Amniotic epithelial cell (primary cell): ENCODE data around the gene TUBB1.
"Not testable (repeated sequence)": the region's sequence is repeated elsewhere in the genome, so short reads cannot be mapped to it uniquely, and the experiment has no call there.

Experiments used
- DNase-seq: peaks from one replicate; pipeline ENCODE4 v3.0.0-alpha.2; 2010; ENCODE audit warnings: low read depth

TUBB1 gene

DNA sequence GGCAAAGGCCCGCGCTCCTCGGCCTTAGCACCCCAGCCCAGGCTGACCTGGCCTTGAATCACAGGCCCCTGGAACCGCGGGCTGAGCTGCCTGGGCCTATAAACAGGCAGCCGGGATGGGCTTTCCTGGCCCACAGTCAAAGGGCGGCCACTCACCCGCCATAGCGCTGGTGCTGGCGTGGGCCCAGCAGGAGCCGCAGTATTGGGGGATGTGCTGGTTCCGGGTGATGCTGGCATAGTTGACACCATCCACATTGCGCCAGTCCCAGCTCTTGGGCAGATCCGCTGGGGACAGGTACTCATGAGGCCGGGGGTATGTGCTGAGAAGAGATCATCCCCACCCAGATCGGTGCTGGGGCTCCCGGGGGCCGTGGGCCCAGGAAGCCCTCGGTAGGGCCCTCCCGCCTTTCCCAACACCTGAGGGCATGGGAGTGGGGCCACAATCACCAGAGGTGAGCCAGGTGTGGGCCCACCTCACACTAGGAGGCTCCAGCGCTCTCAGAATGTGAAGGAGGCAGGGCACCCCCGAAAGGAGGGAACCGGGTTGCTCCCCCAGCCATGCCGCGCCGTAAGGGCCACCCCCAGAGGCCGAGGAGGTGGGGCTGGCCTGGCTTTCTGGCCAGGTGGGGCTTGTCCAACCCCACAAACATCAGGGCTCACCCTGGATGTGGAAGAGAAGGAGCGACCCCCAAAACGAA lies 12.9 kb upstream of the TUBB1 start:
- DNase-seq, result no peak

DNA sequence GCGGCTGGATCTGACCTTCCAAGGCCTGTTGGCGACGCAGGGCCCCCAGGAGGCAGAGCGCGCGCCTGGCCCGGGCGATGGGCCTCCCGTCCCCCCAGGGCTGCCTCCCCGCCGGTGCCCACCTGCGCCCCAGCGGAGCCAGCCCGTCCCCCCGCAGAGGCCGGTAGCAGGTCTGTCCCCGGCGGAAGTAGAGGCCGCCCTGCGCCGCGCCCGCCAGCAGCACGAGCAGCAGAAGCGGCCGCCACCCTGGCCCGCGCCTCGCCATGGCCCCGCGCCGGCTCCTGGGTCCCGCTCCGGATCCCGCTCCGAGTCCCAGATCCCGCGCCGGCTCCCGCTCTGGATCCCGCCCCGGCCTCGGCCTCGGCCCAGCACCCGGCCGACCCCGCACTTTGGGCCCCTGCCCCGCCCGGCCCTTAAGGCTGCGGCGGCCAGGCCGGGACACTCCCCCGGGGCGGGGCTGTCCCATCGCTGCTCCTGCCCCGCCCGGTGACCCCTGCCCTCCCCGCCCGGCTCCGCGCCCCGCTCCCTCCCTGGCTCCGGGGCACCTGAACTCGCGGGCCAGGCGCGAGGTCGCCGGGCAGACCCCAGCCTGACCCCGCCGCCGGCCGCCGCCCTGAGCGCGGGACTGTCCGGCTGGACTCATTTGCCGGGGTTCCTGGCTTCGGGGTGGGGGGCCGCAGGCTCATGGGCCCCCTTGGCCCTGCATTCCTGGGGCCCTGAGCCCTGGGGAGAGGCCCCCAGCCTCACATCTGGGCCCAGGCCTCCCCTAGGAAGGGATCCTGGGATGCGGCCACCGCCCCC lies 12.2 kb upstream of the TUBB1 start, which contains the start of gene CTSZ:
Gene CTSZ (minus strand): TSS at position 391 of the 801 bp plus-strand sequence. CDS start 126 bp downstream, at position 265.
- peak; percentile 17 for DNase-seq

DNA sequence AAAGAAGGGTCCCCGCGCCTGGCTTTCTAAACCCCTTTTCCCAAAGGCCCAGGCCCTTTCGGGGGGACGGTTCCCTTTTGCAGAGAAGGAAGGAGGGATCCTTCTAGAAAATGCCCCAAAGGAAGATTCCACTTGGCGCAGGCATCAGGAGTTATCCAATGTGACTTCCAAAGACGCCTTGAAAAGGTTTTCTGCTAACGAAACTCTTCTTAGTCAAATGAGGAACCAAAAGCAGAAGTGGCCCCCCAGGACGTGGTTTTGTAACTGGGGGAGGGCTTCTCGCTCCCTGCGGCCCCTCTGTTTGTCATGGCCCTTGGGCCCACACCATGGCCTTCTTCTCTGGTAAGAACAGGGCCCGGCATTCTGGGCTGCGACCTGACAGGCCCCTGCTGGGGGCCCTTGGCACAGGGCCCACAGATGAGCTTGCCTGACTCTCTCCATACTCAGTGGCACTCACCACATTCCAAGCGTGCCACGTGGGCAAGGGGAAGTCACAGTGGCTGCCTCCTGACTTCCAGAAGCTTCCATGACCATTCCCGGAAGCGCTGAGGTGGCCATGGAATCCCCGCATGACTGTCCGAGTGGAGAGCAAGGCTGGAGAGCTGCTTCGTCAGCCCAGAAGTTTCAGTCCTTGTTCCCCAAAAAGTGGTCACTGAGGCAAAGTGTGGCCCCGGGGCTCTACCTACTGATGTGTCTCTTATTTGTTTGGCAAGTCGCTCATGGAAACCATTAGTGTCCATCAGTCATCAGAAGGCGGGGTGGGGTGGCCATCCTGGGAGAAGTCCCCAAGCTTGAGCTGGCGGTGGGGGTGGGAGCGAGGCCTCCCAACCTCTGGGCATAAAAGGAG lies 11.3 kb upstream of the TUBB1 start:
- no peak for DNase-seq

DNA sequence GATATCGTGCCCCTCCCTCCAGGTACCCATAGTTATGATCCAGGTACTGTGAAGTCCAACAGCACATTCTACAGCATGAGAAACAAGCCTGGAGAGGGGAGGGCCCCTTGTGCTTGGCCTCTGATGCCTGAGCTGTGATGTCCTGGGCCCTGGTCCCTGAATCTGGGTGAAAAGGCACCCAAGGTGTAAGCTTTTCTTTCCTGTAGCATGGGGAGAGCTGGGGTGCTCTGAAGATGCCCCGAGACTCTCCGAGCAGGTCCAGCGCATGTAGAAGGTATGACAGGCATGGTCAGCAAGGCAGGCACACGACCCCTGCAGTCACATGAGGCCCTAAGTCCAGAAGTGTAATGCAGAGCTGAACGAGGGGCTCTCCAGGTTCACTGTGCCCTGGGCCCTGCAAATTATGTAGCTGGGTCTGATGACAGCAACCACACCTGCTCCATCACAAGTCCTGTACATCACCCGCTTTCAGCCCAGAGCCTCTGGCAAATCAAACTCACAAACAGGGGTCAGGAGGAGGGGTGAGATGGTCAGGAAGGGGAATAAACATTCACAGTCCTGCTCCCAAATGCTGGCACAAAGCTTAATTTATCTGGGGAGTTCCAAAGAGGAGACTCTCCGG lies 10.4 kb upstream of the TUBB1 start:
- DNase-seq, result no peak

DNA sequence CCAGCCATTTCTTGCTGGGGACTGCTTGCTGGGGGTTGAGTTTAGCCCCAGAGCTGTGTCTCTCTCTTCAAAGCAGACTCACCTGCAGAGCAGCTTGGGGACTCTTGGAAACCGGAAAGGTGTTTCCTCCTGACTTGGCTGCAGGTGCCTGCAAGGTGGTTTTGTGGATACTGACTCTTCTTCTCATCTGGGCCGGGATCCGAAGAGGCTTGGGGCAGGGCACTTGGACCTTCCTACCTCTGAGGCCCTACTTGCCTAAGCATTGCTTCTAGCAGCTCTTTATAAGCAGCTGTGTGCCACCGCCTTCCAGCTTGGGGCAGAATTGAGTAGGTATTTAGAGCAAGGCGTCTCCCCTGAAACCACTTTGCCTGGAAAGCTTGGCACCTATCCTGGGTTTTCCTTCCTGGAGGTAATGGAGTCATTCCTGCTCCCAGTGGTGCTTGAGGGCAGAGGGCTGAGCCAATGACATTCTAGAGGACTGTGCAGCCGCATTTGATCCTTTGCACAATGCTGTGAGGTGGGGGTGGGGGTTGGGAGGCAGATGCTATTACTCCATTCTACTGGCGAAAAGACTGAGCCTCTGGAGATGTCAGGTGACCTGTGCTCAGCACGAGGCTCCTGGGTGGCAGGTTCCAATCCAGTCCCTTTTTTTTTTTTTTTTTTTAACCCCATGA lies 8.8 kb upstream of the TUBB1 start:
- DNase-seq, result no peak

DNA sequence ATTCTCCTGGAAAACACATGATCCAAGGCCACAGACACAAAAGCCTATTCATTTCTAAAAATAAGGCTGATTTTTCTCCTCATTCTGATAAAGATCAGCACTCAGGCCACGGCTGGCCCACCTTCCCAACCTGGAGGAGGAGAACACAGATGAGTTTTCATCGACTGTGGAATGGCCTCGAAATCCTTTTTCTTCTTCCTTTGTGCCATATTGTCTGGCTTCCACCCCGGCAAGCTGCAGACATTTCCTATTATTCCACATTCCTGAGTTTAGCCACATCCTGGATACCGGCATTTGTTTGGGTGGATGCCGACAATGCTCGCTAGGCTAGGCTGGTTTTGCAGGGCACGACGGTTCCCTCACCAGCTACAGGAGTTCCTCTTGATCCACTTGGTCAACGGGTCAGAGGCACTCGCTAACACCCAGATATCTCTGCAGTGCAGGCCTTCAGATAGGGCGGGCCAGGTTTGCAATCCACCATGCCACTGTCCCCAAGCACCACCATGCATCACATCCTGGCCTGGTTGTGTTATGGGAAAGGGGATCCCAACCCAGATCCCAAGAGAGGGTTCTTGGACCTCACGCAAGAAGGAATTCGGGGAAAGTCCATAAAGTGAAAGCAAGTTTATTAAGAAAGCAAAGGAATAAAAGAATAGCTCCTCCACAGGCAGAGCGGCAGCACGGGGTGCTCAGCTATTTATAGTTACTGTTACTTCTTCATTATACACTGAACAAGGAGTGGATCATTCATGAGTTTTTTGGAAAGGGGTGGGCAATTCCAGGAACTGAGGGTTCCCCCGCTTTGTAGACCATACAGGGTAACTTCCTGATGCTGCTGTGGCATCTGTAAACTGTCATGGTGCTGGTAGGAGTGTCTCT lies 8.0 kb upstream of the TUBB1 start:
- DNase-seq, result peak; percentile 87

DNA sequence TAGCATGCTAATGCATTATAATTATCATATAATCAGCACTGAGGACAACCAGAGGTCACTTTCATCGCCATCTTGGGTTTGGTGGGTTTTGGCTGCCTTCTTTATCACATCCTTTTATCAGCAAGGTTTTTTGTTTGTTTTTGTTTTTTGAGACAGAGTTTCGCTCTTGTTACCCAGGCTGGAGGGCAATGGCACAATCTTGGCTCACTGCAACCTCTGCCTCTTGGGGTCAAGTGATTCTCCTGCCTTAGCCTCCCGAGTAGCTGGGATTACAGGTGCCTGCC lies 7.4 kb upstream of the TUBB1 start:
- not testable (repeated sequence) for DNase-seq

DNA sequence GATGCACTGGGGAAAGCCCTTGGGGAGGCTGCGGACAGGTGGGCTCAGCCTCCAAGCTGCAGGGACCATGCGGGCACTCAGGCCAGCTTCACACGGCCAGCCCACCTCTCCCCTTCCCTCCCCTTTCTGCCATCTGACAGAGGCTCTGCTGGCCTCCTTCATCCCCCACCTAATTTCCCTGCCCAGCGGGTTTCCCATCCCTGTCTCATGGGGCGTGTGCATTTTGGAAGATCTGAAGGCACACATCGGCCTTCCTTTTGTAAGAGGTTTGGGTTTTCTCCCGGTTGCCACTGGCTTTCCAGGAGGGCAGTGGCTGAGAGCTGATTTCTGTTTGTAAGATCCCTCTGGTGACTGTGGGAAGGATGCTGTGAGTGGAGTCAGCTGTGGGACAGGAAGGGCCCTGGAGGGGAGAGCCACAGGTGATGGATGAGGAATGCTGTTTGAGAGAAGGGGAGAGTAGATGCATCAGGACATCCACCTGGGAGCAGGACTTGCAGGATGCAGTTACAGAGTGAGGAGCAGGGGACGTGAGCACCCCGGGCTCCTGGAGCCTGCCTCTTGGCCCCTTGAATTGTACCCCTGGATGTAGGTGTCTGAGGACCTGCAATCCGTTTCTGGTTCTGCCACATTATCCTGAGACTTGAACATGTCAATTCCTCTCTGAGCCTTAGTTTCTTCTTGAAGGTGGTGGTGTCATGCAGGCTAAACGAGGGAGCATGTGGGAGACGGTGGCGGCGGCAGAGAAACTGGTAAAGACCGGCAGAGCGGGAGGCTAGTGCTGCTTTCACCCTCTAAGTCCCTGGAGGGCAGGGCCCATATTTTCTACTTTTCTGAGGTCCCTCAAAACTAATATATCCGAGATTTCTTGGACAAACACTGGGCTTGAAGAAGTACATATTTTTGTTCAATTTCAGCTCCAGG lies 5.9 kb upstream of the TUBB1 start:
- DNase-seq, result no peak

DNA sequence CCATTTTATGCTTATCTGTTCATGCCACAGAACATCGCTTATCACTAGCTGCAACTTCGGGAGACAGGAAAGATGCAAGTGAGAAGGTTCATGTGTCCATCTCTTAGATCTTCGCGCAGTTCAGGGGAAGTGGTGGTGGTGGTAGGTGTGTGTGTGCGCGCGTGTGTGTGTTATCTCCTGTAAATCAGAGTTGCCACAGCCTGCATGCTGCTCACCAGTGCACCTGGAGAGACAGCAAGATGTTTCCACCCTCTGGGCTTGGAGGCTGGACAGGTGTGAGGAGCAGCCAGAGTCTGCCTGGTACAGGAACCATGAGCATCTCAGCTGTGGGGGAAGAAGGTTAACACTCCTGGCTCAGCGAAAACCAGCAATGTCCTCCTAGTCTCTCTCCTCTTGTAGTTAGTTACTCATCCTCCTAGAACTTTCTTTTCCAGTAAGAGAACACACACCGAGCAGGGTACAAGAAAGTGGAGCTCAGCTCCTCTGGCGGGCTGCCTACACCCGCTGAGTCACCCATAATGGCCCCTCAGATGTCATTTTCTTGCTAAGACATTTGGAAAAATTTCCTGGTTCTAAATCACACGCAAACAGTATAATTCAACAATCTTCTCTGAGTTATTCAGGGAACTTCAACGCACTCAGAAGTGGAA lies 5.1 kb upstream of the TUBB1 start:
- DNase-seq, result peak; percentile 36

DNA sequence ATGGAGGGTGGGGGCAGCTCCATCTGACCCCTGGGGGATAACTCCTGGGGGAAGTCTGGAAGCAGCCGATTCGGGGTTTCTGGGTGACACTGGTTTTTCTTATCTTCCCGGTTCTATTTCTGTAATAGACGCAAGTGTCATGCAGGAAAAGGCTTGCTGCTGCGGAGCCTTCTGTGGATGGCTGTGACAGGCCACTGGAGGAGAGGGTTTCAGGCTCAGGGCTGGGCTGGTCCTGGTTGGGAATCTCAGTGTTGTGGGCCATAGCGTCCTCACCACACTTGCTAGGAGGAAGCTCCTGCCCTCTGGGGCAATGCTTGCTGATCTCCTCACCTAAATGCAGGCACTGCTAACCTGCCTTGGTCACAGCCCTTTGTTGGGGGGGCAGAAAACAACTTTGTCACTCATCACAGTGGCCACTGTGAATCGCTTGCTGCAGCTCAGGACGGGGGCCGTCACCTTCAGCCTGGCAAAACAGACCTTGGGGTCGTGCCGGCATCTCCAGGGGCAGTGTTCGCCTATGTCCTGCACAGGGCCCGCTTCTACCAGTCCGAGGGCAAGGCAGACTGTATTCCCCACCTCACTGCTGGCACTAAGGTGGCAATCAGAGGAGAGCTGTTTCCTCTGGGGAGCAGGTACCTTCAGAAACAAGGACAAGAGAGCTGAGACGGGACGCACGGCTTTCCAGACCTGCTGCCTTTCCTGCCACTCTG lies 4.4 kb upstream of the TUBB1 start:
- DNase-seq, result no peak

DNA sequence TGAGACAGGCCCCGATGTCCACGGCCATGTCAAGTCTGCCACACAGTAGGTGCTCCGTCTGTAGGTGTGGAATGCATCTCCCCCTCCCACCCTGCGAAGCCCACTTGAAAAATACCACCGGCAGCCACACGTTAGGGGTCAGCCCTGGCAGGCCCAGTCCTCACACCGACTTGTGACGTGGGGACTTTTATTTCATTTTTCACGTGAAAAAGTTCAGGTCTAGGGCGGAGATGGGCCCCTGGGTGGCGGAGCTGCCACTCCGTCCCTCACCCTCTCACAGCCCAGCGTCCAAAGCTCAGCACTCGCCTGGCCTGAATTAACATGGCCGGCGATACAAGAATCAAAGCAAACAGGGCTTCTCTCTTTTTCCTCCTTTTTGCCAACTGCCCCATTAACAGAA lies 3.8 kb upstream of the TUBB1 start:
- no peak for DNase-seq

DNA sequence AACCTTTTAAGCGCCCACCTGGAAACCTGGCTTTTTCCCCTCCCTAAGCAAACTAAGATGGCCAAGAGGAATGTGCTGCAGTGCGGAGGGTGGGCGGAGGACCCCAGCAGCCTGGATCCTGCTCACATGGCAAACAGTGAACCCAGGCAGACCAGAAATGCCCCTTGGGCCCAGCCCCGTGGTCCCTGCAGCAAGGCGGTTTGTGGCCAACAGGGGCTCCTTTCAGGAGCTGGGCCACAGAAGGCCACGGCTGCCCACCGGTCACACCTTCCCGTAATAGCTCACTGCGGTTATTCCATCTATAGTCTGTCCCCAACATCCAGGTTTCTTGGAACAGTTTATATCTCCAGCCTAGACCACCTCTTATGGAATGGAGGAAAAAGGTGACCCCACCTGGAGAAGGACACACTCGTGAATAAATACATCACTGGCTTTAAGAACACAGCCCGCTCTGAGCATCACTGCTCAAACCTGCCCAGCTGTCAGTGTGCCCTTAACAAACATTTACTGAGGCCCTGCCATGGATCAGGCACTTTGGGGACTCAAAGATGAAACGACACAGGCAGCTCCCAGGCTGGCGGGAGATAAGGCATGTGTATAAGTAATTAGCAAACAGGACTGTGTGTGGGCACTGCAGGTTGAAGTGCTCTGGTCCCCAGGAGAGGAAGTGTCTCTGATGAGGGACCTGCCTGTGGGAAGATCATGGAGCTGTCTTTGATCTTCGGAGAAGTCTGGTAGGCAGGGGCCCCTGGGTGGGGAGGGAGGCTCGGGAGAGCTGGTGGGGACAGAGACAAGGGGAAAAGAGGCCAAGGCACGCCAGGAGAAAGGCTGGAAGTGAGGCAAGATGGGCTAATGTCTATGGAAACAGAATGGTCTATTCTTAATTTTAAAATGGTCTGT lies 3.2 kb upstream of the TUBB1 start:
- DNase-seq, result no peak

DNA sequence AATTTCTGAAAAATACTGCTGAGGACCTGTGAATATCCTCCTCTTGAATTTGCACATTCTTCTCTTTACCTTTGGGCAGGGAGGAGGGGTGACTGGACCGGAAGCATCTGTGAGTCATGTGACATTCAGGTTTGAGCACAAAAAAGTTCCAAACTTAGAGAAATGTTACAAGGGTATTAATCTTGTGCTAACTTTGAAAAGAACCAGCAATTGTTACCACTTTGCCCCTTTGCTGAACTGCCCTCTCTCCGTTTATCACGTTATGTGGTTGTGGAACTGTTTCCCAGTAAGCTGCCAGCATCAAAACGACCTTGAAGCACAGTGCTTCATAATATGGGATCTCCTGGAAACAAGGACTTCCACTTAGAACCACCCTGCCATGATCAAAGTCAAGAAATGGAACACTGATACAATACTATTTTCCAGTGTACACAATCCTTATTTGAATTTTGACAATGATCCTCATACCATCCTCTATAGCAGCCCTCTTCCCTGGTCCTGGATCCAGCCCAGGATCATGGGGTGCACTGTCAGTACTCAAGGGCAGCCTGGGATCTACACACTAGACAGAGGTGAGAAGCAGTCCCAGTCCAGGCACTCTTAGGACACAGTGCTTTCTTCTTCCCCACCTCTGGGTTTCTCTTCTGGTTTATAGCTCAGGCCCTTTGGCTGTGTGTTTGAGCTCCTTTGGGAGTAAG lies 2.3 kb upstream of the TUBB1 start:
- peak; percentile 55 for DNase-seq

DNA sequence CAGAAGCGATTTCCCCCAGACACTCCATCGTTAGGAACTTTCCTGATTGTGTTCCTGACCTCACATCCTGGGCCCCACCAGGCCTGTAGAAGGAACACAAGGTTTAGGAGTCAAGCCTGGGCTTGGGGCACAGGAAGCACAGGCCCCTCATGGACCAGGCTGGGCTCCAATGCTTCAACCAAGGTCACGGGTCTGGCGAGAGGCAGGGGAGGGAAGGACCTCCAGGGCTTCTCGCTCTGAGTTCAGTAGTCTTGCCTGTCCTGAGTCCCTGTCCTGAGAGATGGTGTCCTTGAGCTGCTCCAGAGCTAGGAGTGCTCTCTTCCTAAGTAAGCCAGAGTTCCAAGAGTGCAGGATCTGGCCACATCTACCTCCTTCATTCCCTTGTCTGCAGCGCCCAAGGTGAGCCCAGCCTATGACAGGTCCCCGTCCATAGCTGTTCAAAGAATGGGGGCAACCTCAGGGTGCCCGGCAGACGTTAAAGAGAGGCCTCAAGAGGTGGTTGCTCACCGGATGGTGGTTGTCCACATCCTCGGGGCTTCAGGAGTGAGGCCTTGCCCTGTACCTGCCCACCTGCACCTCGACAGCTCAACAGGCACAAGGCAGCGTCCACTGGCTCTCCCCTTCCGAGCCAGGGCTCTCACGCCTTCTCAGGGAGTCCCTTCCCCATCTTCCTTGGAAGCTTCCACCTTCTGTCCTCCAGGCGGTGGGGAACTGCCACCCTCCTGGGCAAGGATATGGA lies 1.6 kb upstream of the TUBB1 start:
- DNase-seq, result no peak

DNA sequence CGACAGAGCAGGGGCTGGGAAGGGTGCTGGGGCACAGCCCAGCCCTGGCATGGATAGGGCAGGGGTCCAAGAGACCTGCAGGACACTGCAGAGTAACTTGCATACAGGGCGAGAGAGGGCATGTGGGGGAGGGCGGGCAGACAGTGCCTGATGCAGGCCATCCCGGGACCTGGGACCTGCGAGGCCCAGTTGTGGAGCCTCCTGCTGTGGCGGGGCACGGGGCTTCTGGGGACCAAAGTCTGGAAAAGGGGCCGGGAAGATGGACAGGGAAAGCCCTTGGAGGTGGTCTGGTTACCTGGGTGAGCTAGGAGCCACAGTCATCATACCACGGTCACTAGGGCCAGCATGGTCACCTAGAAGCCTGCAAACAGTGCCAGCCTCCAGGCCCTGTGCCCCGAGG lies 412 bp upstream of the TUBB1 start:
- DNase-seq, result no peak

DNA sequence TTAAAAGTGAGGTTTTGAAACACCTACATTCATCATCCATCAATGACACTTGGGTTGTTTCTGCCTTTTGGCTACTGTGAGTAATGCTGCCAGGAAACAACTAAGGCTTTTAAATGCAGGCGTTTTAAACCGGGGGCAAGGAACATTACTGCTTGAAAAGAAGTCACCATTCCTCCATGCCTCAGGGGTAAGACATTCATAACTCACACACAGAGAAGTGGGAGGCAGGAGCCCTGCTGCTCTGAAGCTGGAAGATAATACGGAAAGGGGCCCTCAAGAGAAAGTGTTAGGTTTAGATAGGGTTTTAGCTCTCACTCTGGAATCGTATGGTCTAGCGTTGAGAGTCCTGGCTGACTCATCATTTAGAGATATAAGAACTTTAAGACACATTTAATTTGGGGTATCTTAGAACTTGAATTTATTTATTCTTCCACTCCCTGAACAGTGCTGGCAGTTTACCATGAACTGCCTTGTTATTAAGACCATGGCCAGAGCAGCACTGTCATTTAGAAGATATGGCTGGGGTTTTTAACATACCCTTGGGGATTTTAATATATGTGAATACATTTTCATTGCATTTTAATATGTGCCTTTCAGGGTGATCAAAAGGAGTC lies 1.8 kb downstream of the TUBB1 start:
- DNase-seq, result peak; percentile 82
